ENCODE data around the gene CDC42BPG.

DNA sequence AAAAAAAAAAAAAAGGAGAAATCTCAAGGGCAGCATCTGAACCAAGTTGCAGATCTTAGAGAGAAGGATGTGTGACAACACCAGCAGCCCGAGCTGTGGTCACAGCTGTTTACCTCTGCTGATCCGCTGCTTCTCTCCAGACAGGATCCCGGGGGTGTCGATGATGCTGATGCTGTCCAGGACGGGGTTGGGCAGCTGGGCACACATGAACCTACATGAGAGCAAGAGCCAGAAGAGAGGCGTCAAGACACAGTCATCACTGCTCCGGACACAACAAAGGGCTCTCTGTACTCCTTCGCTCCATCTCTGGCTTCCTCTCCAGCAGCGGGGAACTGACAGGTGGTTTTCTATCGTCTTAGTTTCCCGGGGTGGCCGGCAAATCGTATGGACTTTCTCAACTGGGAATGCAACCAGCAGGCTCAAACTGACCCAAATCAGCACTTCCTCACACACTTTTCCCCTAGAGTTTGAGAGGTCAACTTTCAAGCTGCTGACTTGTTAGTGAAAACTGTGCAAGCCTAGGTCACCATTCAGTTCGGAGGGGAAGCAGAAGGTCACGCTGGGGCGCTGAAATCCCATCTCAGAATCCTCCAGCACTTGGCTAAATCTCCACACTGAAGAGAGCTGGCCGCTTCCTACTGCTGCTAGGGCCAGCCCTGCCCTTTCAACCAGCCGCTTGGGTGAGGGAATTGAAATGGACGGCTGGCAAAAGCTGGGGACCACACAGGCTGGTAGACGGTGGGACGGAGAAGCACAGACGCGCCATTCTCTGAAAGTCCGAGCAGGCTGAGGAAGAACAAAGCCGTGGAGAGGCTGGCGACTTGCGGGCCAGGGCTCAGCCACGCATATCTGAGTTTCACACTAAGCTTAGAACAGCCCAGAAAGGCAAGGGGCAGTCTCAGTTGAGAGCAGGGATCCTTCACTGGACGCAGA is 30.1 kb upstream of the CDC42BPG start:
- TF ChIP-seq CTCF (IDR thresholded peaks at IDR 0.05) (no peak), EP300 (IDR thresholded peaks at IDR 0.05) (no peak), POLR2A (IDR thresholded peaks at IDR 0.05) (no peak)
